GM23338 (cell line): Measurements from ENCODE around the gene FHAD1. TPM values are rescaled to one million over a fixed set of nuclear protein-coding genes. Genes with fewer than 3 reads are reported as not detected.

Experiments used
- ATAC-seq: fragments of 200-7000 bp; cut with Tn5 transposase; 3 replicates; pipeline ENCODE4 v1.9.1; 2020
- DNase-seq: peaks from one replicate; pipeline ENCODE4 v3.0.0-alpha.2; 2015; ENCODE audit warnings: low spot score
- H2AFZ ChIP-seq: fragments of 200-600 bp; sonication (generic); 2 replicates; pipeline ENCODE4 v1.8.0; 2016; ENCODE audit warnings: antibody characterized with exemption, mild to moderate bottlenecking, moderate library complexity
- H3F3A ChIP-seq: fragments of 200-600 bp; sonication (generic); replicated peaks from 2 replicates; pipeline ENCODE4 v1.8.0; 2017; ENCODE audit warnings: antibody characterized with exemption, mixed run types, low read depth
- H3K27ac ChIP-seq: fragments of 200-600 bp; sonication (generic); 2 replicates; pipeline ENCODE4 v1.6.1; 2016; ENCODE audit warnings: low read depth
- H3K27me3 ChIP-seq: fragments of 200-600 bp; sonication (generic); 2 replicates; pipeline ENCODE4 v1.8.0; 2016; ENCODE audit warnings: mild to moderate bottlenecking, mixed run types, moderate library complexity; ENCODE audit not compliant: insufficient read depth
- H3K36me3 ChIP-seq: fragments of 200-600 bp; sonication (generic); 2 replicates; pipeline ENCODE4 v1.8.0; 2016; ENCODE audit warnings: mild to moderate bottlenecking; ENCODE audit not compliant: insufficient read depth
- H3K4me1 ChIP-seq: fragments of 200-600 bp; sonication (generic); 2 replicates; pipeline ENCODE4 v1.8.0; 2016; ENCODE audit warnings: mild to moderate bottlenecking, moderate library complexity; ENCODE audit not compliant: insufficient read depth
- H3K4me2 ChIP-seq: fragments of 200-600 bp; sonication (generic); 2 replicates; pipeline ENCODE4 v1.7.1; 2017; ENCODE audit warnings: mixed run types
- H3K4me3 ChIP-seq: fragments of 200-600 bp; sonication (generic); 2 replicates; pipeline ENCODE4 v1.6.1; 2016; ENCODE audit warnings: mixed run types
- H3K79me2 ChIP-seq: fragments of 200-600 bp; sonication (generic); replicated peaks from 2 replicates; pipeline ENCODE4 v1.8.0; 2017; ENCODE audit warnings: mild to moderate bottlenecking; ENCODE audit not compliant: insufficient read depth
- H3K9me2 ChIP-seq: fragments of 200-600 bp; sonication (generic); 2 replicates; pipeline ENCODE4 v1.8.0; 2017; ENCODE audit not compliant: insufficient read depth
- H4K20me1 ChIP-seq: fragments of 200-600 bp; sonication (generic); replicated peaks from 2 replicates; pipeline ENCODE4 v1.8.0; 2017; ENCODE audit warnings: mild to moderate bottlenecking; ENCODE audit not compliant: insufficient read depth
- H3K27ac Mint-ChIP-seq: 2 replicates; pipeline ENCODE4 v1.8.0; 2020; ENCODE audit warnings: inconsistent platforms, mild to moderate bottlenecking, moderate library complexity, mixed read lengths
- H3K27me3 Mint-ChIP-seq: 3 replicates; pipeline ENCODE4 v1.8.0; 2022; ENCODE audit warnings: low read depth, mild to moderate bottlenecking, moderate library complexity, mixed read lengths, inconsistent platforms; ENCODE audit not compliant: insufficient read depth, poor library complexity
- H3K36me3 Mint-ChIP-seq: 3 replicates; pipeline ENCODE4 v1.8.0; 2021; ENCODE audit warnings: low read depth, mild to moderate bottlenecking, inconsistent platforms, moderate library complexity, mixed read lengths
- H3K4me1 Mint-ChIP-seq: 3 replicates; pipeline ENCODE4 v1.8.0; 2020; ENCODE audit warnings: mild to moderate bottlenecking, inconsistent platforms, mixed read lengths
- H3K4me3 Mint-ChIP-seq: 3 replicates; pipeline ENCODE4 v1.8.0; 2021; ENCODE audit warnings: moderate library complexity, mild to moderate bottlenecking, inconsistent platforms, mixed read lengths
- H3K9me3 Mint-ChIP-seq: 3 replicates; pipeline ENCODE4 v1.8.0; 2020; ENCODE audit warnings: moderate library complexity, mild to moderate bottlenecking, inconsistent platforms, mixed read lengths
- CREB1 ChIP-seq: fragments of 250-450 bp; sonication (Bioruptor Pico); IDR thresholded peaks from 2 replicates; pipeline ENCODE4 v1.5.0; 2020; ENCODE audit warnings: low read depth, mild to moderate bottlenecking, moderate library complexity
- CTCF ChIP-seq, 2 experiments: fragments of 200-600 bp in 1 of 2; sonication (generic) in 1 of 2; conservative IDR thresholded peaks; 2 replicates each; pipeline versions ENCODE4 v1.5.1 to v1.6.1; 2016 to 2017; ENCODE audit warnings: antibody characterized with exemption in 2 of 2, low read depth in 2 of 2, mild to moderate bottlenecking in 2 of 2, moderate library complexity in 1 of 2
- ETS1 ChIP-seq: IDR thresholded peaks from 2 replicates; pipeline ENCODE4 v1.6.1; 2016; ENCODE audit warnings: antibody characterized with exemption
- EZH2 ChIP-seq: fragments of 200-600 bp; sonication (generic); IDR thresholded peaks from one replicate; pipeline ENCODE4 v1.8.0; 2017; ENCODE audit warnings: antibody characterized with exemption, mild to moderate bottlenecking, low read depth; ENCODE audit not compliant: unreplicated experiment
- EZH2phosphoT487 ChIP-seq: fragments of 200-600 bp; sonication (generic); IDR thresholded peaks from one replicate; pipeline ENCODE4 v1.8.1; 2018; ENCODE audit warnings: antibody characterized with exemption; ENCODE audit not compliant: unreplicated experiment
- JUNB ChIP-seq: IDR thresholded peaks from one replicate; pipeline ENCODE4 v1.6.1; 2016; ENCODE audit warnings: antibody characterized with exemption; ENCODE audit not compliant: unreplicated experiment
- NANOG ChIP-seq: IDR thresholded peaks from 2 replicates; pipeline ENCODE4 v1.6.1; 2016; ENCODE audit warnings: antibody characterized with exemption, borderline replicate concordance
- POLR2AphosphoS5 ChIP-seq: IDR thresholded peaks from 2 replicates; pipeline ENCODE4 v1.6.1; 2016; ENCODE audit warnings: antibody characterized with exemption, low read depth
- REST ChIP-seq: IDR thresholded peaks from one replicate; pipeline ENCODE4 v1.6.1; 2018; ENCODE audit warnings: antibody characterized with exemption; ENCODE audit not compliant: unreplicated experiment
- STAT1 ChIP-seq: IDR thresholded peaks from one replicate; pipeline ENCODE4 v1.6.1; 2016; ENCODE audit warnings: antibody characterized with exemption; ENCODE audit not compliant: unreplicated experiment
- ZNF114 ChIP-seq: fragments of 250-450 bp; sonication (Bioruptor Pico); IDR thresholded peaks from 2 replicates; pipeline ENCODE4 v1.5.0; 2020; ENCODE audit warnings: mild to moderate bottlenecking, moderate library complexity
- ZNF331 ChIP-seq: fragments of 250-450 bp; sonication (Bioruptor Pico); IDR thresholded peaks from 2 replicates; pipeline ENCODE4 v1.5.0; 2020; ENCODE audit warnings: low read depth, mild to moderate bottlenecking, moderate library complexity
- ZNF462 ChIP-seq: fragments of 250-450 bp; sonication (Bioruptor Pico); IDR thresholded peaks from 2 replicates; pipeline ENCODE4 v1.5.0; 2020; ENCODE audit warnings: mild to moderate bottlenecking, moderate library complexity
- polyA plus RNA-seq: library from polyadenylated mRNA; unstranded; fragments of >200 nt; fragmentation: Nextera tagmentation; extraction: Ambion mirVana; gene quantifications from 2 replicates; pipeline ENCODE4 v1.2.1, GENCODE V29; 2016
- total RNA-seq: library from RNA; depleted of rRNA; stranded (reverse); fragments of >200 nt; shearing (Covaris generic); gene quantifications from 2 replicates; pipeline ENCODE4 v1.2.3, GENCODE V29; 2014

The FHAD1 gene
- total and polyA plus RNA-seq, 2 experiments from 2014 or later, result 1.8 to 3.3 TPM

- DNase-seq, result no peak
- no peaks in the 10 kb centered on the region; the same call in 1 of the 2 replicates for H3F3A ChIP-seq
- peaks cover 61% of the 10 kb centered on the region for H3K4me1 Mint-ChIP-seq
- no peak overlapping the region for H2AFZ ChIP-seq
- H3K27me3 Mint-ChIP-seq, result peaks cover 13% of the 10 kb centered on the region
- no peak overlapping the region for H3K4me3 ChIP-seq
- no peaks in the 10 kb centered on the region for H3K9me2 ChIP-seq
- H4K20me1 ChIP-seq, result no peaks in the 10 kb centered on the region
- no peaks in the 10 kb centered on the region for H3K27me3 ChIP-seq
- no peak for TF ChIP-seq ZNF114 (CRISPR knock-in tag)
- no peak for TF ChIP-seq EZH2
- no peak for TF ChIP-seq POLR2AphosphoS5
- TF ChIP-seq STAT1, result no peak
- TF ChIP-seq CREB1 (CRISPR knock-in tag), result no peak
- no peak for TF ChIP-seq ETS1
- TF ChIP-seq ZNF462 (CRISPR knock-in tag), result no peak
- no peak for TF ChIP-seq CTCF (conservative IDR thresholded peaks at IDR 0.05; ENCODE audit: low read depth in 2 of 2)
- TF ChIP-seq JUNB, result no peak
- TF ChIP-seq ZNF331, result no peak
- no peak for TF ChIP-seq EZH2phosphoT487
- TF ChIP-seq NANOG, result no peak
- no peak for TF ChIP-seq REST
- H3K4me1 ChIP-seq, result peaks cover 22% of the 10 kb centered on the region
- no peaks in the 10 kb centered on the region for H3K9me3 Mint-ChIP-seq
- H3K36me3 ChIP-seq, result no peaks in the 10 kb centered on the region
- no peak overlapping the region for H3K4me3 Mint-ChIP-seq
- no peaks in the 10 kb centered on the region for H3K36me3 Mint-ChIP-seq
- H3K27ac ChIP-seq, result no peak overlapping the region
- ATAC-seq, result no peak
- H3K79me2 ChIP-seq, result no peaks in the 10 kb centered on the region; the same call in 1 of the 2 replicates
- no peak overlapping the region; the same call in 1 of the 2 replicates for H3K27ac Mint-ChIP-seq
- no peak overlapping the region for H3K4me2 ChIP-seq
Measured at GRCh38 chr1:15201849-15202551, 45.0 kb upstream of the FHAD1 start.
